SKM-1 (cell line): ENCODE results near the gene JHY.

Experiments used
- DNase-seq: peaks from one replicate; lab custom pipeline; 2025; ENCODE audit not compliant: unreplicated experiment; lab: John Stamatoyannopoulos, UW

Gene JHY

GRCh38 chr11:122937983-122938382 lies 55.4 kb downstream of the JHY start:
- no peak for DNase-seq

GRCh38 chr11:122938557-122938956 lies 56.0 kb downstream of the JHY start:
- no peak for DNase-seq

- DNase-seq = no peak
These were observed 68.7 kb downstream of the JHY start for GRCh38 chr11:122951211-122951610.

- DNase-seq = no peak
These were observed 71.9 kb downstream of the JHY start for GRCh38 chr11:122954455-122954854.

- DNase-seq = no peak
These were observed 81.4 kb downstream of the JHY start for GRCh38 chr11:122963961-122964360.

GRCh38 chr11:122976061-122976733 lies 93.6 kb downstream of the JHY start:
- no peak for DNase-seq

- no peak for DNase-seq
These were observed 94.3 kb downstream of the JHY start for GRCh38 chr11:122976734-122977469.

GRCh38 chr11:122977470-122978298 lies 95.1 kb downstream of the JHY start:
- DNase-seq = no peak

- DNase-seq = no peak
These were observed 95.7 kb downstream of the JHY start for GRCh38 chr11:122978299-122978620.

- DNase-seq = no peak
These were observed 96.7 kb downstream of the JHY start for GRCh38 chr11:122979103-122979814.

GRCh38 chr11:122979815-122980595 lies 97.4 kb downstream of the JHY start:
- DNase-seq = no peak

GRCh38 chr11:122981388-122982264 lies 99.1 kb downstream of the JHY start, which contains the start of gene BSX:
TSS of gene BSX (minus strand) at chr11:122981834. CDS start at chr11:122981671, 163 bp downstream.
- DNase-seq = no peak

GRCh38 chr11:122983438-122984185 lies 101.1 kb downstream of the JHY start:
- no peak for DNase-seq

- DNase-seq = no peak
These were observed 101.8 kb downstream of the JHY start for GRCh38 chr11:122984186-122985011.

GRCh38 chr11:122995526-122995925 lies 113.0 kb downstream of the JHY start:
- DNase-seq = no peak

GRCh38 chr11:122998727-122999366 lies 116.3 kb downstream of the JHY start:
- no peak for DNase-seq

- no peak for DNase-seq
These were observed 118.2 kb downstream of the JHY start for GRCh38 chr11:123000721-123001120.
